Mesothelial cell of epicardium (in vitro differentiated cells): ENCODE results near the gene SERPING1. TPM values are rescaled to one million over a fixed set of nuclear protein-coding genes. Genes with fewer than 3 reads are reported as not detected.

Experiments used
- DNase-seq, 2 experiments: peaks; one replicate each; pipeline ENCODE4 v3.0.0; 2021; ENCODE audit warnings: low spot score in 2 of 2; ENCODE audit not compliant: unreplicated experiment in 2 of 2
- H3K27ac Mint-ChIP-seq: 2 replicates; pipeline ENCODE4 v1.8.0; 2021; ENCODE audit warnings: mixed read lengths
- H3K27me3 Mint-ChIP-seq: 2 replicates; pipeline ENCODE4 v1.8.0; 2021; ENCODE audit warnings: low read depth, mixed read lengths
- H3K36me3 Mint-ChIP-seq: 2 replicates; pipeline ENCODE4 v1.8.0; 2021; ENCODE audit warnings: mixed read lengths
- H3K4me1 Mint-ChIP-seq: 2 replicates; pipeline ENCODE4 v1.8.0; 2021; ENCODE audit warnings: mixed read lengths
- H3K4me3 Mint-ChIP-seq: 2 replicates; pipeline ENCODE4 v1.8.0; 2021; ENCODE audit warnings: mild to moderate bottlenecking, moderate library complexity, mixed read lengths
- H3K9me3 Mint-ChIP-seq: 2 replicates; pipeline ENCODE4 v1.8.0; 2021; ENCODE audit warnings: mixed read lengths
- CTCF ChIP-seq: fragments of 200-600 bp; sonication (generic); IDR thresholded peaks from one replicate; pipeline ENCODE4 v1.5.0; 2021; ENCODE audit warnings: antibody characterized with exemption; ENCODE audit not compliant: unreplicated experiment
- microRNA-seq: library from miRNA; unstranded; fragments of <30 nt; microRNA quantifications from one replicate; pipeline ENCODE4 v1.2.0, GENCODE V29; 2021; ENCODE audit warnings: inconsistent platforms, mixed read lengths
- total RNA-seq: library from RNA; stranded (reverse); gene quantifications from 3 replicates; pipeline ENCODE4 v1.2.1, GENCODE V29; 2021

The SERPING1 gene
- total RNA-seq, 1 donor from 2014 or later: 136 TPM

DNA sequence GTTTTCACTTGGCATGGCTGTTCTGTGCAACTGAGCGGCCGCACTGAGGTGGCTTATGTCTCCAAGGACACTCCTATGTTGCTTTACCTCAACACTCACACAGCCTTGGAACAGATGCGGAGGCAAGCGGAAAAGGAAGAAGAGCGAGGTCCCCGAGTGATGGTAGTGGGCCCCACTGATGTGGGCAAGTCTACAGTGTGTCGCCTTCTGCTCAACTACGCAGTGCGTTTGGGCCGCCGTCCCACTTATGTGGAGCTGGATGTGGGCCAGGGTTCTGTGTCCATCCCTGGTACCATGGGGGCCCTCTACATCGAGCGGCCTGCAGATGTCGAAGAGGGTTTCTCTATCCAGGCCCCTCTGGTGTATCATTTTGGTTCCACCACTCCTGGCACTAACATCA lies 62.2 kb downstream of the SERPING1 start:
- Mint-ChIP-seq H3K9me3 (no peaks in the 10 kb centered on the region), H3K4me3 (no peak overlapping the region), H3K36me3 (peaks cover 12% of the 10 kb centered on the region), H3K27ac (no peak overlapping the region), H3K4me1 (peaks cover 15% of the 10 kb centered on the region), H3K27me3 (no peaks in the 10 kb centered on the region)
- TF ChIP-seq CTCF: no peak
- DNase-seq: no peak

DNA sequence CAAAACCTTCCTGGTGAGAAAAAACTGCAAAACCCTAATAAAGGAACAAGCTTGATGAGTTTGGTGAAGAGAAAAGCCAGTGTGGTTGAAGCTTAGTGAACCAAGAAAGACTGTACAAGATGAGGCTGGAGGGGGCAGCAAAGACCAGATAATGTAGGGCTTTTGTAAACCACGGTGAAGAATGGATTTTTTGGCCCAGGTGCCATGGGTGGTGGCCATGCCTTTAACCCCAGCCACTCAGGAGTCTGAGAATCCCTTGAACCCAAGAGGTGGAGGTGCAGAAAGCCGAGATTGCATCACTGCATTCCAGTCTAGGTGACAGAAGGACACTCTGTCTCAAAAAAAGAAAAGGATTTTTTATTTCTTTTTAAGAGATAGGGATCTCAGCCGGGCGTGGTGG lies 65.4 kb downstream of the SERPING1 start:
- no peak for TF ChIP-seq CTCF
- Mint-ChIP-seq H3K4me3 (no peak overlapping the region), H3K27ac (peak overlapping the region; percentile 11), H3K9me3 (no peaks in the 10 kb centered on the region), H3K4me1 (peaks cover 13% of the 10 kb centered on the region), H3K27me3 (no peaks in the 10 kb centered on the region), H3K36me3 (peaks cover 12% of the 10 kb centered on the region)
- DNase-seq: no peak

GRCh38 chr11:57663975-57664374 lies 66.5 kb downstream of the SERPING1 start:
- Mint-ChIP-seq H3K4me1 (peaks cover 11% of the 10 kb centered on the region), H3K27ac (no peak overlapping the region), H3K9me3 (no peaks in the 10 kb centered on the region), H3K36me3 (peaks cover 12% of the 10 kb centered on the region), H3K27me3 (no peaks in the 10 kb centered on the region), H3K4me3 (no peak overlapping the region)
- DNase-seq: no peak
- no peak for TF ChIP-seq CTCF

Small RNAs within 50 kb of the gene (microRNA-seq; reads per million reads assigned to microRNA genes)
- 23,645 reads per million, percentile 98 among the genes with 10 or more reads in this experiment for gene MIR130A

Other genes starting within 250 kb of the SERPING1 start
- gene PRG3, start 216.5 kb upstream of the SERPING1 start, total RNA-seq: not detected in 3 replicates
- gene PRG2, start 207.0 kb upstream of the SERPING1 start, total RNA-seq: 0.27 TPM in 1 of 3 replicates, not detected in the others
- 11.8 to 13.3 TPM (median 12.9 TPM) in 3 replicates for gene SLC43A3, start 170.6 kb upstream of the SERPING1 start, total RNA-seq
- 0.38 to 0.63 TPM (median 0.53 TPM) in 3 replicates for gene RTN4RL2, start 137.2 kb upstream of the SERPING1 start, total RNA-seq
- gene SLC43A1, start 82.0 kb upstream of the SERPING1 start, total RNA-seq: 2.1 to 3.3 TPM (median 2.8 TPM) in 3 replicates
- gene TIMM10, start 66.9 kb upstream of the SERPING1 start, total RNA-seq: 41.7 to 46.3 TPM (median 44.0 TPM) in 3 replicates
- not detected in 3 replicates for gene SMTNL1, start 60.1 kb upstream of the SERPING1 start, total RNA-seq
- 35.5 to 41.4 TPM (median 39.2 TPM) in 3 replicates for gene UBE2L6, start 30.0 kb upstream of the SERPING1 start, total RNA-seq
- 0.64 to 1.3 TPM (median 1.1 TPM) in 3 replicates for gene YPEL4, start 52.2 kb downstream of the SERPING1 start, total RNA-seq
- 18.4 to 19.6 TPM (median 19.5 TPM) in 3 replicates for gene CLP1, start 60.1 kb downstream of the SERPING1 start, total RNA-seq
- 53.9 to 57.1 TPM (median 54.2 TPM) in 3 replicates for gene ZDHHC5, start 70.4 kb downstream of the SERPING1 start, total RNA-seq
- gene MED19, start 114.5 kb downstream of the SERPING1 start, total RNA-seq: 19.3 to 19.7 TPM (median 19.6 TPM) in 3 replicates
- 62.8 to 64.9 TPM (median 63.8 TPM) in 3 replicates for gene TMX2, start 114.9 kb downstream of the SERPING1 start, total RNA-seq
- gene SELENOH, start 143.8 kb downstream of the SERPING1 start, total RNA-seq: 152 to 158 TPM (median 156 TPM) in 3 replicates
- gene BTBD18, start 154.1 kb downstream of the SERPING1 start, total RNA-seq: not detected in 3 replicates
- 234 to 250 TPM (median 238 TPM) in 3 replicates for gene CTNND1, start 164.1 kb downstream of the SERPING1 start, total RNA-seq